K562 (cell line): ENCODE data around the gene PPP1R3E. TPM values are rescaled to one million over a fixed set of nuclear protein-coding genes. Genes with fewer than 3 reads are reported as not detected.

Experiments used
- AFF4 ChIP-seq: sonication (generic); formaldehyde crosslinking; IDR thresholded peaks from 2 replicates; pipeline ENCODE4 v1.8.0; 2023; ENCODE audit warnings: mild to moderate bottlenecking, missing genetic modification reagents
- CCNT2 ChIP-seq: IDR thresholded peaks from 2 replicates; pipeline ENCODE4 v1.6.1; 2011; ENCODE audit warnings: borderline replicate concordance, low read depth, mild to moderate bottlenecking, moderate library complexity, mixed read lengths, low read length; ENCODE audit not compliant: insufficient read length; ENCODE audit errors: extremely low read depth
- ETS1 ChIP-seq: conservative IDR thresholded peaks from 2 replicates; pipeline ENCODE4 v1.6.1; 2011; ENCODE audit warnings: low read depth, mild to moderate bottlenecking, low read length; ENCODE audit not compliant: control insufficient read depth
- ETV6 ChIP-seq, 3 experiments: fragments of 150-350 bp in 1 of 3; sonication (generic) in 1 of 3; formaldehyde crosslinking in 1 of 3; IDR thresholded peaks; 2 replicates each; pipeline versions ENCODE4 v1.6.1 to v1.8.0; 2014 to 2022; ENCODE audit warnings: borderline replicate concordance in 2 of 3, low read depth in 2 of 3, antibody characterized with exemption in 1 of 3, low read length in 1 of 3, mild to moderate bottlenecking in 1 of 3, missing genetic modification reagents in 1 of 3
- FOXA1 ChIP-seq: fragments of 450-650 bp; IDR thresholded peaks from 2 replicates; pipeline ENCODE4 v1.6.1; 2016; ENCODE audit warnings: mild to moderate bottlenecking, borderline replicate concordance
- GTF2E2 ChIP-seq: fragments of 200-800 bp; sonication (Bioruptor generic); IDR thresholded peaks from 2 replicates; pipeline ENCODE4 v1.6.1; 2016; ENCODE audit warnings: missing genetic modification characterization, missing compliant biosample characterization
- ID3 ChIP-seq, 2 experiments: fragments of 250-450 bp in 1 of 2; fragments of 450-650 bp in 1 of 2; sonication (Bioruptor Pico) in 1 of 2; IDR thresholded peaks; 2 replicates each; pipeline versions ENCODE4 v1.6.1 to v1.8.0; 2016 to 2021; ENCODE audit warnings: mild to moderate bottlenecking in 2 of 2, moderate library complexity in 2 of 2, missing compliant biosample characterization in 1 of 2, missing genetic modification characterization in 1 of 2
- KDM1A ChIP-seq, 2 experiments: fragments of 450-650 bp; IDR thresholded peaks; 2 replicates each; pipeline ENCODE4 v1.6.1; 2016; ENCODE audit warnings: mild to moderate bottlenecking in 2 of 2
- MAZ ChIP-seq, 2 experiments: fragments of 450-650 bp in 1 of 2; sonication (generic) in 1 of 2; formaldehyde crosslinking; IDR thresholded peaks in 1 of 2; conservative IDR thresholded peaks in 1 of 2; 2 replicates each; pipeline versions ENCODE4 v1.4.0 to v1.5.0; 2020; ENCODE audit warnings: mild to moderate bottlenecking in 1 of 2, missing genetic modification reagents in 1 of 2
- SFPQ ChIP-seq: fragments of 200-400 bp; formaldehyde crosslinking; IDR thresholded peaks from 2 replicates; pipeline ENCODE4 v1.6.1; 2017; ENCODE audit warnings: mild to moderate bottlenecking, low read depth, low read length, moderate library complexity
- ZNF384 ChIP-seq: IDR thresholded peaks from 2 replicates; pipeline ENCODE4 v1.6.1; 2012; ENCODE audit warnings: low read depth, low read length, improper control_type of control experiment
- ZNF75A ChIP-seq: fragments of 450-650 bp; formaldehyde crosslinking; IDR thresholded peaks from 2 replicates; pipeline ENCODE4 v1.4.0; 2020; ENCODE audit warnings: mild to moderate bottlenecking
- polyA plus RNA-seq, 8 experiments: library from polyadenylated mRNA; depleted of rRNA in 4 of 8; stranded (reverse) in 5 of 8; unstranded in 3 of 8; fragments of >200 nt; fragmentation: Nextera tagmentation in 2 of 8; fragmentation: Illumina TruSeq in 1 of 8; extraction: Ambion mirVana in 2 of 8; extraction: Trizol in 1 of 8; gene quantifications; 2 replicates each; pipeline versions ENCODE4 v1.2.1 to v1.2.3, GENCODE V29; 2011 to 2014; ENCODE audit warnings: inconsistent platforms in 1 of 8, missing spikeins in 1 of 8
- total RNA-seq, 7 experiments: library from RNA; depleted of rRNA in 6 of 7; stranded (reverse); fragments of >200 nt in 6 of 7; fragmentation: Illumina TruSeq in 2 of 7; extraction: Trizol in 2 of 7; gene quantifications; 2 replicates each; pipeline versions ENCODE4 v1.2.1 to v1.2.3, GENCODE V29; 2011 to 2021; ENCODE audit warnings: low replicate concordance in 1 of 7

PPP1R3E gene
- total and polyA plus RNA-seq, 9 of the 15 experiments (the other 6 are each of a cell fraction or from before 2014, with no cell fraction given), result 3.2 to 18.4 (median 7.6) TPM

- no peak for TF ChIP-seq SFPQ
- no peak; the same call in 1 of the 2 replicates for TF ChIP-seq GTF2E2 (tag)
- no peak for TF ChIP-seq KDM1A (IDR thresholded peaks at IDR 0.05)
- peak; percentile 58 for TF ChIP-seq ETS1
- no peak for TF ChIP-seq FOXA1
- TF ChIP-seq ID3 (CRISPR knock-in tag; IDR thresholded peaks at IDR 0.05), result no peak
- 0 out of 2 replicates have a peak, but pooled peaks have one; percentile 29 for TF ChIP-seq ID3 (tag; IDR thresholded peaks at IDR 0.05)
- TF ChIP-seq MAZ (CRISPR knock-in tag; conservative IDR thresholded peaks at IDR 0.05 in 1 of 2, IDR thresholded peaks at IDR 0.05 in 1 of 2), result peak in 1 of 2 experiments; percentile 64; a peak in 2 of 4 replicates
- no peak for TF ChIP-seq ETV6 (IDR thresholded peaks at IDR 0.05; ENCODE audit: borderline replicate concordance in 1 of 2, low read depth in 2 of 2, low read length in 1 of 2)
- TF ChIP-seq ETV6 (CRISPR knock-in tag; IDR thresholded peaks at IDR 0.05; ENCODE audit: borderline replicate concordance), result no peak
- TF ChIP-seq AFF4 (CRISPR knock-in tag), result 0 out of 2 replicates have a peak, but pooled peaks have one; percentile 29
- no peak for TF ChIP-seq ZNF384
- peak; percentile 37 for TF ChIP-seq CCNT2
- no peak for TF ChIP-seq ZNF75A (CRISPR knock-in tag)
Observed at GRCh38 chr14:23302290-23303225, at the start of gene PPP1R3E (continued).
